Neural cell (in vitro differentiated cells): ENCODE data around the gene SPATS2L. TPM values are rescaled to one million over a fixed set of nuclear protein-coding genes. Genes with fewer than 3 reads are reported as not detected.

Experiments used
- H2AFZ ChIP-seq: fragments of 200-600, 300-800 bp; sonication (generic), shearing (Covaris generic); 2 replicates; pipeline ENCODE4 v1.6.0; 2014; ENCODE audit warnings: low read depth, mild to moderate bottlenecking, antibody characterized with exemption, low read length, moderate library complexity
- H3F3A ChIP-seq: fragments of 200-600 bp; shearing (Covaris generic); 2 replicates; pipeline ENCODE4 v1.6.1; 2016; ENCODE audit warnings: mild to moderate bottlenecking, moderate library complexity, mixed read lengths, antibody characterized with exemption, low read length; ENCODE audit not compliant: insufficient read depth, poor library complexity, severe bottlenecking
- H3K27ac ChIP-seq: fragments of 200-600, 300-800 bp; sonication (generic), shearing (Covaris generic); 2 replicates; pipeline ENCODE4 v1.5.1; 2014; ENCODE audit warnings: mild to moderate bottlenecking, low read length, moderate library complexity
- H3K27me3 ChIP-seq: fragments of 300-800, 200-600 bp; sonication (generic), shearing (Covaris generic); 2 replicates; pipeline ENCODE4 v1.6.0; 2014; ENCODE audit warnings: mild to moderate bottlenecking, low read depth, low read length, moderate library complexity; ENCODE audit not compliant: insufficient read depth
- H3K36me3 ChIP-seq: fragments of 300-800, 200-600 bp; sonication (generic), shearing (Covaris generic); 2 replicates; pipeline ENCODE4 v1.5.1; 2014; ENCODE audit warnings: mild to moderate bottlenecking, antibody characterized with exemption, low read length, moderate library complexity; ENCODE audit not compliant: insufficient read depth
- H3K4me2 ChIP-seq: fragments of 300-800, 200-600 bp; sonication (generic), shearing (Covaris generic); 2 replicates; pipeline ENCODE4 v1.6.0; 2014; ENCODE audit warnings: mild to moderate bottlenecking, low read length
- H3K4me3 ChIP-seq: fragments of 300-800, 200-600 bp; sonication (generic), shearing (Covaris generic); 2 replicates; pipeline ENCODE4 v1.5.1; 2014; ENCODE audit warnings: mild to moderate bottlenecking, low read length, moderate library complexity
- H3K79me2 ChIP-seq: fragments of 200-600 bp; shearing (Covaris generic); replicated peaks from 2 replicates; pipeline ENCODE4 v1.6.0; 2014; ENCODE audit warnings: mild to moderate bottlenecking, low read length, moderate library complexity; ENCODE audit not compliant: insufficient read depth
- H3K9ac ChIP-seq: fragments of 300-800, 200-600 bp; sonication (generic), shearing (Covaris generic); 2 replicates; pipeline ENCODE4 v1.6.1; 2016; ENCODE audit warnings: mild to moderate bottlenecking, low read length, mixed read lengths
- H3K9me2 ChIP-seq: fragments of 200-600 bp; shearing (Covaris generic); 2 replicates; pipeline ENCODE4 v1.6.1; 2016; ENCODE audit warnings: mild to moderate bottlenecking, low read length, mixed read lengths; ENCODE audit not compliant: insufficient read depth
- H3K9me3 ChIP-seq: fragments of 200-600, 300-800 bp; sonication (generic), shearing (Covaris generic); 2 replicates; pipeline ENCODE4 v1.6.1; 2016; ENCODE audit warnings: mild to moderate bottlenecking, mixed run types, low read length, moderate library complexity, mixed read lengths
- H4K20me1 ChIP-seq: fragments of 200-600 bp; shearing (Covaris generic); 2 replicates; pipeline ENCODE4 v1.6.1; 2016; ENCODE audit warnings: mild to moderate bottlenecking, mixed run types; ENCODE audit not compliant: insufficient read depth
- EP300 ChIP-seq: fragments of 450-650 bp; conservative IDR thresholded peaks from 2 replicates; pipeline ENCODE4 v1.6.1; 2014; ENCODE audit warnings: antibody characterized with exemption, mild to moderate bottlenecking, moderate library complexity; ENCODE audit not compliant: poor library complexity, severe bottlenecking
- EZH2 ChIP-seq: fragments of 200-600, 300-800 bp; shearing (Covaris generic), sonication (generic); IDR thresholded peaks from 2 replicates; pipeline ENCODE4 v1.6.1; 2014; ENCODE audit warnings: antibody characterized with exemption, low read length, borderline replicate concordance, mild to moderate bottlenecking; ENCODE audit not compliant: insufficient read depth, poor library complexity, severe bottlenecking
- MXI1 ChIP-seq: fragments of 450-650 bp; conservative IDR thresholded peaks from 2 replicates; pipeline ENCODE4 v1.6.1; 2014; ENCODE audit warnings: antibody characterized with exemption, mild to moderate bottlenecking; ENCODE audit not compliant: poor library complexity, severe bottlenecking
- POLR2AphosphoS5 ChIP-seq: IDR thresholded peaks from 2 replicates; pipeline ENCODE4 v1.6.1; 2012
- RAD21 ChIP-seq: fragments of 450-650 bp; conservative IDR thresholded peaks from 2 replicates; pipeline ENCODE4 v1.6.1; 2014; ENCODE audit warnings: antibody characterized with exemption, mild to moderate bottlenecking, moderate library complexity
- SMC3 ChIP-seq: fragments of 450-650 bp; conservative IDR thresholded peaks from 2 replicates; pipeline ENCODE4 v1.6.1; 2014; ENCODE audit warnings: antibody characterized with exemption, mild to moderate bottlenecking, moderate library complexity; ENCODE audit not compliant: poor library complexity
- TAF1 ChIP-seq: IDR thresholded peaks from 2 replicates; pipeline ENCODE4 v1.6.1; 2012; ENCODE audit warnings: low read depth
- polyA plus RNA-seq: library from polyadenylated mRNA; depleted of rRNA; stranded (reverse); fragments of >200 nt; gene quantifications from 2 replicates; pipeline ENCODE4 v1.2.3, GENCODE V29; 2014
- TF ChIP-seq, protein P1 (sequence below): IDR thresholded peaks from 2 replicates; pipeline ENCODE4 v1.6.1; 2012; ENCODE audit warnings: borderline replicate concordance
- TF ChIP-seq, protein P2 (sequence below): fragments of 450-650 bp; IDR thresholded peaks from 2 replicates; pipeline ENCODE4 v1.5.1; 2014; ENCODE audit warnings: antibody characterized with exemption, mild to moderate bottlenecking, moderate library complexity; ENCODE audit not compliant: poor library complexity, severe bottlenecking

SPATS2L gene
- polyA plus RNA-seq, 1 donor from 2014 or later = 8.5 TPM

DNA sequence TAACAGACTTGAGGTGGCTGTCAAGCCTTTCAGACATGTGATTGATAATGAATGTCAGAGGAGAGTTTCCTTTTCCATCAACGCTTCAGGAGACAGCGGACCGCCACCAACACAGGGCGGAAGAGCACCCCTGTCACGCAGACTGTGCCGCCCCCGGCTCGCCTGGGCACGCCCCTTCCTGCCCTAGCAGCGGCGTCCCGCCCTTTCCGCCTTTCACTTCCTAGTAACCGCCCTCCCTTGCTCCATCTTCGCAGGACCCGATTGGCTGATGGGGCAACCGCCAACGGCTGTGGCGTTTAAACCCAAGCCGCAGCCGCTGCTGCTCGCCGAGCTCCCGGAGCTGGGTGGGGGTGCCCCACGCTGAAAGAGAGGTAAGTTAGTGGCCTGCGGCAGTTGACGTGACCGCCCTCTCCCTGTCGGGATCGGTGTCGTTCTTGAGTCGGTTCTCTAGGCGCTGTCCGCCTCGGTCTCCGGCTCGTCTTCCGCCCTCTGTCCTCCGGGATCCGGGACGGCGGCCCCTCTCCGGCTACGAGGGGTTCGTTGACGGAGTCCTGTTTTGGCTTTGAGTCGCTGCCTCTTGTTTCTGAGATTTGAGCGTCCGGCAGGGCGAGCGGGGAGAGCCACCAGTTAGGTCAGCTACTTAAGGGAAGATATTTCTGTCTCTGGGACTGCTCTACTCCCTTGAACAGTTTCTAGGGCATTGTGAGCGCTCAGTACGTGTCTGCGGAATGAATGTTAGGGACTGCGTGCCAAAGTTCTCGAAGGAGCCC lies 219.6 kb downstream of the SPATS2L start, which contains the start of gene SGO2:
Gene SGO2, plus strand, starts transcription at position 326 of the 770 bp plus-strand sequence. CDS start 6,769 bp downstream, outside the sequence.
- Histone ChIP-seq H4K20me1 (no peaks in the 10 kb centered on the region), H3K4me2 (peak within 1 kb of the TSS; percentile 90), H3K4me3 (peak within 1 kb of the TSS; percentile 92), H3K27me3 (peaks cover 3% of the 10 kb centered on the region), H3K27ac (peak within 1 kb of the TSS; percentile 32), H2AFZ (peak within 1 kb of the TSS; percentile 54), H3K79me2 (peaks cover 7% of the 10 kb centered on the region), H3K9me2 (no peaks in the 10 kb centered on the region), H3K9me3 (no peaks in the 10 kb centered on the region), H3K36me3 (no peaks in the 10 kb centered on the region), H3K9ac (peak within 1 kb of the TSS; percentile 55), H3F3A (no peaks in the 10 kb centered on the region)
- TF ChIP-seq SMC3 (peak; percentile 53), EZH2 (no peak), EP300 (peak; percentile 70), RAD21 (peak; percentile 41), POLR2AphosphoS5 (peak; percentile 90), TAF1 (peak; percentile 51), MXI1 (peak; percentile 98)
- TF ChIP-seq, protein P1, sequence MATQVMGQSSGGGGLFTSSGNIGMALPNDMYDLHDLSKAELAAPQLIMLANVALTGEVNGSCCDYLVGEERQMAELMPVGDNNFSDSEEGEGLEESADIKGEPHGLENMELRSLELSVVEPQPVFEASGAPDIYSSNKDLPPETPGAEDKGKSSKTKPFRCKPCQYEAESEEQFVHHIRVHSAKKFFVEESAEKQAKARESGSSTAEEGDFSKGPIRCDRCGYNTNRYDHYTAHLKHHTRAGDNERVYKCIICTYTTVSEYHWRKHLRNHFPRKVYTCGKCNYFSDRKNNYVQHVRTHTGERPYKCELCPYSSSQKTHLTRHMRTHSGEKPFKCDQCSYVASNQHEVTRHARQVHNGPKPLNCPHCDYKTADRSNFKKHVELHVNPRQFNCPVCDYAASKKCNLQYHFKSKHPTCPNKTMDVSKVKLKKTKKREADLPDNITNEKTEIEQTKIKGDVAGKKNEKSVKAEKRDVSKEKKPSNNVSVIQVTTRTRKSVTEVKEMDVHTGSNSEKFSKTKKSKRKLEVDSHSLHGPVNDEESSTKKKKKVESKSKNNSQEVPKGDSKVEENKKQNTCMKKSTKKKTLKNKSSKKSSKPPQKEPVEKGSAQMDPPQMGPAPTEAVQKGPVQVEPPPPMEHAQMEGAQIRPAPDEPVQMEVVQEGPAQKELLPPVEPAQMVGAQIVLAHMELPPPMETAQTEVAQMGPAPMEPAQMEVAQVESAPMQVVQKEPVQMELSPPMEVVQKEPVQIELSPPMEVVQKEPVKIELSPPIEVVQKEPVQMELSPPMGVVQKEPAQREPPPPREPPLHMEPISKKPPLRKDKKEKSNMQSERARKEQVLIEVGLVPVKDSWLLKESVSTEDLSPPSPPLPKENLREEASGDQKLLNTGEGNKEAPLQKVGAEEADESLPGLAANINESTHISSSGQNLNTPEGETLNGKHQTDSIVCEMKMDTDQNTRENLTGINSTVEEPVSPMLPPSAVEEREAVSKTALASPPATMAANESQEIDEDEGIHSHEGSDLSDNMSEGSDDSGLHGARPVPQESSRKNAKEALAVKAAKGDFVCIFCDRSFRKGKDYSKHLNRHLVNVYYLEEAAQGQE = no peak
- TF ChIP-seq, protein P2, sequence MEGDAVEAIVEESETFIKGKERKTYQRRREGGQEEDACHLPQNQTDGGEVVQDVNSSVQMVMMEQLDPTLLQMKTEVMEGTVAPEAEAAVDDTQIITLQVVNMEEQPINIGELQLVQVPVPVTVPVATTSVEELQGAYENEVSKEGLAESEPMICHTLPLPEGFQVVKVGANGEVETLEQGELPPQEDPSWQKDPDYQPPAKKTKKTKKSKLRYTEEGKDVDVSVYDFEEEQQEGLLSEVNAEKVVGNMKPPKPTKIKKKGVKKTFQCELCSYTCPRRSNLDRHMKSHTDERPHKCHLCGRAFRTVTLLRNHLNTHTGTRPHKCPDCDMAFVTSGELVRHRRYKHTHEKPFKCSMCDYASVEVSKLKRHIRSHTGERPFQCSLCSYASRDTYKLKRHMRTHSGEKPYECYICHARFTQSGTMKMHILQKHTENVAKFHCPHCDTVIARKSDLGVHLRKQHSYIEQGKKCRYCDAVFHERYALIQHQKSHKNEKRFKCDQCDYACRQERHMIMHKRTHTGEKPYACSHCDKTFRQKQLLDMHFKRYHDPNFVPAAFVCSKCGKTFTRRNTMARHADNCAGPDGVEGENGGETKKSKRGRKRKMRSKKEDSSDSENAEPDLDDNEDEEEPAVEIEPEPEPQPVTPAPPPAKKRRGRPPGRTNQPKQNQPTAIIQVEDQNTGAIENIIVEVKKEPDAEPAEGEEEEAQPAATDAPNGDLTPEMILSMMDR = no peak

DNA sequence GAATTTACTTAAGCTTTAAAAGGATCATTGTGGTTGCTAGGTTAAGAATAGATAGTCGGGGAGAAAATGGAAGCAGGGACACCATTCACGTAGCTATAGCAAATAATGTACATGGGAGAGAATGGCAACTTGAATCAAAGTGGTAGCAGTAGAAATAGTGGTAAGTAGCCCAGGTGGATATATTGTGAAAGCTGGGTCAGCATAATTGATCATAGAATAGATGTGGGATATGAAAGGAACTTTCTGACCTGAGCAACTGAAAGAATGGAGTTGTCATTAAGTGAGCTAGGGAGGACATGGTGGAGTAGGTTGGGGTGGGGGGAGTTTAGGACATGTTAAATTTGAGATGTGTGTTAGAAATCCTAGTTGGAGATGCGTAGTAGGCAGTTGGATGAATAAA lies 221.7 kb downstream of the SPATS2L start:
- H3K79me2 ChIP-seq = peaks cover 7% of the 10 kb centered on the region
- H2AFZ ChIP-seq = no peak overlapping the region
- no peaks in the 10 kb centered on the region for H3F3A ChIP-seq
- no peaks in the 10 kb centered on the region for H3K36me3 ChIP-seq
- no peak overlapping the region for H3K4me3 ChIP-seq
- H3K9me3 ChIP-seq = no peaks in the 10 kb centered on the region
- H3K27me3 ChIP-seq = peaks cover 3% of the 10 kb centered on the region
- no peaks in the 10 kb centered on the region for H4K20me1 ChIP-seq
- H3K9me2 ChIP-seq = no peaks in the 10 kb centered on the region
- TF ChIP-seq, protein P2 = no peak
- TF ChIP-seq RAD21 (no peak), SMC3 (no peak), MXI1 (no peak), EP300 (no peak), EZH2 (no peak), POLR2AphosphoS5 (no peak), TAF1 (no peak)
- TF ChIP-seq, protein P1 = no peak
- H3K9ac ChIP-seq = no peak overlapping the region
- no peak overlapping the region for H3K4me2 ChIP-seq
- H3K27ac ChIP-seq = no peak overlapping the region
